Neural cell (in vitro differentiated cells): Measurements from ENCODE around the gene CD226. TPM values are rescaled to one million over a fixed set of nuclear protein-coding genes. Genes with fewer than 3 reads are reported as not detected.

Experiments used
- H2AFZ ChIP-seq: fragments of 200-600, 300-800 bp; sonication (generic), shearing (Covaris generic); 2 replicates; pipeline ENCODE4 v1.6.0; 2014; ENCODE audit warnings: low read depth, mild to moderate bottlenecking, antibody characterized with exemption, low read length, moderate library complexity
- H3F3A ChIP-seq: fragments of 200-600 bp; shearing (Covaris generic); 2 replicates; pipeline ENCODE4 v1.6.1; 2016; ENCODE audit warnings: mild to moderate bottlenecking, moderate library complexity, mixed read lengths, antibody characterized with exemption, low read length; ENCODE audit not compliant: insufficient read depth, poor library complexity, severe bottlenecking
- H3K27ac ChIP-seq: fragments of 200-600, 300-800 bp; sonication (generic), shearing (Covaris generic); 2 replicates; pipeline ENCODE4 v1.5.1; 2014; ENCODE audit warnings: mild to moderate bottlenecking, low read length, moderate library complexity
- H3K27me3 ChIP-seq: fragments of 300-800, 200-600 bp; sonication (generic), shearing (Covaris generic); 2 replicates; pipeline ENCODE4 v1.6.0; 2014; ENCODE audit warnings: mild to moderate bottlenecking, low read depth, low read length, moderate library complexity; ENCODE audit not compliant: insufficient read depth
- H3K36me3 ChIP-seq: fragments of 300-800, 200-600 bp; sonication (generic), shearing (Covaris generic); 2 replicates; pipeline ENCODE4 v1.5.1; 2014; ENCODE audit warnings: mild to moderate bottlenecking, antibody characterized with exemption, low read length, moderate library complexity; ENCODE audit not compliant: insufficient read depth
- H3K4me2 ChIP-seq: fragments of 300-800, 200-600 bp; sonication (generic), shearing (Covaris generic); 2 replicates; pipeline ENCODE4 v1.6.0; 2014; ENCODE audit warnings: mild to moderate bottlenecking, low read length
- H3K4me3 ChIP-seq: fragments of 300-800, 200-600 bp; sonication (generic), shearing (Covaris generic); 2 replicates; pipeline ENCODE4 v1.5.1; 2014; ENCODE audit warnings: mild to moderate bottlenecking, low read length, moderate library complexity
- H3K79me2 ChIP-seq: fragments of 200-600 bp; shearing (Covaris generic); replicated peaks from 2 replicates; pipeline ENCODE4 v1.6.0; 2014; ENCODE audit warnings: mild to moderate bottlenecking, low read length, moderate library complexity; ENCODE audit not compliant: insufficient read depth
- H3K9ac ChIP-seq: fragments of 300-800, 200-600 bp; sonication (generic), shearing (Covaris generic); 2 replicates; pipeline ENCODE4 v1.6.1; 2016; ENCODE audit warnings: mild to moderate bottlenecking, low read length, mixed read lengths
- H3K9me2 ChIP-seq: fragments of 200-600 bp; shearing (Covaris generic); 2 replicates; pipeline ENCODE4 v1.6.1; 2016; ENCODE audit warnings: mild to moderate bottlenecking, low read length, mixed read lengths; ENCODE audit not compliant: insufficient read depth
- H3K9me3 ChIP-seq: fragments of 200-600, 300-800 bp; sonication (generic), shearing (Covaris generic); 2 replicates; pipeline ENCODE4 v1.6.1; 2016; ENCODE audit warnings: mild to moderate bottlenecking, mixed run types, low read length, moderate library complexity, mixed read lengths
- H4K20me1 ChIP-seq: fragments of 200-600 bp; shearing (Covaris generic); 2 replicates; pipeline ENCODE4 v1.6.1; 2016; ENCODE audit warnings: mild to moderate bottlenecking, mixed run types; ENCODE audit not compliant: insufficient read depth
- EP300 ChIP-seq: fragments of 450-650 bp; conservative IDR thresholded peaks from 2 replicates; pipeline ENCODE4 v1.6.1; 2014; ENCODE audit warnings: antibody characterized with exemption, mild to moderate bottlenecking, moderate library complexity; ENCODE audit not compliant: poor library complexity, severe bottlenecking
- EZH2 ChIP-seq: fragments of 200-600, 300-800 bp; shearing (Covaris generic), sonication (generic); IDR thresholded peaks from 2 replicates; pipeline ENCODE4 v1.6.1; 2014; ENCODE audit warnings: antibody characterized with exemption, low read length, borderline replicate concordance, mild to moderate bottlenecking; ENCODE audit not compliant: insufficient read depth, poor library complexity, severe bottlenecking
- MXI1 ChIP-seq: fragments of 450-650 bp; conservative IDR thresholded peaks from 2 replicates; pipeline ENCODE4 v1.6.1; 2014; ENCODE audit warnings: antibody characterized with exemption, mild to moderate bottlenecking; ENCODE audit not compliant: poor library complexity, severe bottlenecking
- POLR2AphosphoS5 ChIP-seq: IDR thresholded peaks from 2 replicates; pipeline ENCODE4 v1.6.1; 2012
- RAD21 ChIP-seq: fragments of 450-650 bp; conservative IDR thresholded peaks from 2 replicates; pipeline ENCODE4 v1.6.1; 2014; ENCODE audit warnings: antibody characterized with exemption, mild to moderate bottlenecking, moderate library complexity
- SMC3 ChIP-seq: fragments of 450-650 bp; conservative IDR thresholded peaks from 2 replicates; pipeline ENCODE4 v1.6.1; 2014; ENCODE audit warnings: antibody characterized with exemption, mild to moderate bottlenecking, moderate library complexity; ENCODE audit not compliant: poor library complexity
- TAF1 ChIP-seq: IDR thresholded peaks from 2 replicates; pipeline ENCODE4 v1.6.1; 2012; ENCODE audit warnings: low read depth
- polyA plus RNA-seq: library from polyadenylated mRNA; depleted of rRNA; stranded (reverse); fragments of >200 nt; gene quantifications from 2 replicates; pipeline ENCODE4 v1.2.3, GENCODE V29; 2014
- TF ChIP-seq, protein P1 (sequence below): IDR thresholded peaks from 2 replicates; pipeline ENCODE4 v1.6.1; 2012; ENCODE audit warnings: borderline replicate concordance
- TF ChIP-seq, protein P2 (sequence below): fragments of 450-650 bp; IDR thresholded peaks from 2 replicates; pipeline ENCODE4 v1.5.1; 2014; ENCODE audit warnings: antibody characterized with exemption, mild to moderate bottlenecking, moderate library complexity; ENCODE audit not compliant: poor library complexity, severe bottlenecking

Gene CD226
- polyA plus RNA-seq, 1 donor from 2014 or later: 0.11 TPM

DNA sequence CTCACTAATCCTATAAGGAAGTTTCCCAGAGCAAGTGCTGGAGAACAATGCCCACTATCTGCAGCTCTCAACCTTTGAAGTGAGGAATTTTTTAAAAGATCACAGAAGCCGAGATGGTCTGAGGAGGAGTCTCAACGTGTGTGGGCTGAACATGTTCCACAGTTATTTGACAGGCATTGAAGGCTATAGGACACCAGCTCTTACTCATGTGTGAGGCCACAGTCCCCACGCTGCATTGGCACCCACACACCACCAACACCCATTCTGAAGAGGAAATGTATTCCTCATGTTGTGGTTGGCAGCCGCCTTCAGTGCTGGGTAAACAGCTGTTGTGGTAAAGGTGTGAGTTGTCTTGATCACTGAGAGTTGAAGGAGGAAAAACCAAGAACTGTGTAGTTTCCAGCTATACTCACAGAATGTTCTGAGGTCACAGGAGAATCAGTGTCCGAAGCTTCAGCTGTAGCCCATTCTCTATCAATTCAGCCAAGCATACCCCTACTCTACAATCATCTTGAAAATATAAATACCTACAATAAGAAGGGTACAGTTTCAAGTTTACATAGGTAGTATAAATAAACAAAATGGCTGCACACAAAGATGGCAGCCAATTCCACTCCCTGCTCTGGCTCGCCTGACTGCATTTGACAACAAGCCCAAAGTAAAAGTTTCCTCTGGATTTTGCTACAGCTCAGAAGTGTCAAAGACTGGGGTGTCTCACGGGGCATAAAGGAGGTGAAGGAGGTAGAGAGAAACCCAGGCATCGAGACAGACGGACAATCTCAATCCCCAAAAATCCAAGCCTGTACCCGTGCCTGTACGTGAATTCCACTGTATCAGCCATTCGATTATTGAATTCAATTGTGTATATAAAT, 12.1 kb downstream of the CD226 start:
- no peaks in the 10 kb centered on the region for H4K20me1 ChIP-seq
- no peaks in the 10 kb centered on the region for H3K79me2 ChIP-seq
- no peaks in the 10 kb centered on the region for H3K9me3 ChIP-seq
- H3K36me3 ChIP-seq: no peaks in the 10 kb centered on the region
- no peak overlapping the region for H3K9ac ChIP-seq
- TF ChIP-seq POLR2AphosphoS5 (no peak), SMC3 (no peak), RAD21 (no peak), MXI1 (no peak), TAF1 (no peak), EZH2 (no peak), EP300 (no peak)
- TF ChIP-seq, protein P1, sequence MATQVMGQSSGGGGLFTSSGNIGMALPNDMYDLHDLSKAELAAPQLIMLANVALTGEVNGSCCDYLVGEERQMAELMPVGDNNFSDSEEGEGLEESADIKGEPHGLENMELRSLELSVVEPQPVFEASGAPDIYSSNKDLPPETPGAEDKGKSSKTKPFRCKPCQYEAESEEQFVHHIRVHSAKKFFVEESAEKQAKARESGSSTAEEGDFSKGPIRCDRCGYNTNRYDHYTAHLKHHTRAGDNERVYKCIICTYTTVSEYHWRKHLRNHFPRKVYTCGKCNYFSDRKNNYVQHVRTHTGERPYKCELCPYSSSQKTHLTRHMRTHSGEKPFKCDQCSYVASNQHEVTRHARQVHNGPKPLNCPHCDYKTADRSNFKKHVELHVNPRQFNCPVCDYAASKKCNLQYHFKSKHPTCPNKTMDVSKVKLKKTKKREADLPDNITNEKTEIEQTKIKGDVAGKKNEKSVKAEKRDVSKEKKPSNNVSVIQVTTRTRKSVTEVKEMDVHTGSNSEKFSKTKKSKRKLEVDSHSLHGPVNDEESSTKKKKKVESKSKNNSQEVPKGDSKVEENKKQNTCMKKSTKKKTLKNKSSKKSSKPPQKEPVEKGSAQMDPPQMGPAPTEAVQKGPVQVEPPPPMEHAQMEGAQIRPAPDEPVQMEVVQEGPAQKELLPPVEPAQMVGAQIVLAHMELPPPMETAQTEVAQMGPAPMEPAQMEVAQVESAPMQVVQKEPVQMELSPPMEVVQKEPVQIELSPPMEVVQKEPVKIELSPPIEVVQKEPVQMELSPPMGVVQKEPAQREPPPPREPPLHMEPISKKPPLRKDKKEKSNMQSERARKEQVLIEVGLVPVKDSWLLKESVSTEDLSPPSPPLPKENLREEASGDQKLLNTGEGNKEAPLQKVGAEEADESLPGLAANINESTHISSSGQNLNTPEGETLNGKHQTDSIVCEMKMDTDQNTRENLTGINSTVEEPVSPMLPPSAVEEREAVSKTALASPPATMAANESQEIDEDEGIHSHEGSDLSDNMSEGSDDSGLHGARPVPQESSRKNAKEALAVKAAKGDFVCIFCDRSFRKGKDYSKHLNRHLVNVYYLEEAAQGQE: no peak
- TF ChIP-seq, protein P2, sequence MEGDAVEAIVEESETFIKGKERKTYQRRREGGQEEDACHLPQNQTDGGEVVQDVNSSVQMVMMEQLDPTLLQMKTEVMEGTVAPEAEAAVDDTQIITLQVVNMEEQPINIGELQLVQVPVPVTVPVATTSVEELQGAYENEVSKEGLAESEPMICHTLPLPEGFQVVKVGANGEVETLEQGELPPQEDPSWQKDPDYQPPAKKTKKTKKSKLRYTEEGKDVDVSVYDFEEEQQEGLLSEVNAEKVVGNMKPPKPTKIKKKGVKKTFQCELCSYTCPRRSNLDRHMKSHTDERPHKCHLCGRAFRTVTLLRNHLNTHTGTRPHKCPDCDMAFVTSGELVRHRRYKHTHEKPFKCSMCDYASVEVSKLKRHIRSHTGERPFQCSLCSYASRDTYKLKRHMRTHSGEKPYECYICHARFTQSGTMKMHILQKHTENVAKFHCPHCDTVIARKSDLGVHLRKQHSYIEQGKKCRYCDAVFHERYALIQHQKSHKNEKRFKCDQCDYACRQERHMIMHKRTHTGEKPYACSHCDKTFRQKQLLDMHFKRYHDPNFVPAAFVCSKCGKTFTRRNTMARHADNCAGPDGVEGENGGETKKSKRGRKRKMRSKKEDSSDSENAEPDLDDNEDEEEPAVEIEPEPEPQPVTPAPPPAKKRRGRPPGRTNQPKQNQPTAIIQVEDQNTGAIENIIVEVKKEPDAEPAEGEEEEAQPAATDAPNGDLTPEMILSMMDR: no peak
- no peaks in the 10 kb centered on the region for H3K27me3 ChIP-seq
- no peak overlapping the region for H3K4me3 ChIP-seq
- no peaks in the 10 kb centered on the region for H3F3A ChIP-seq
- no peak overlapping the region for H3K4me2 ChIP-seq
- no peak overlapping the region for H2AFZ ChIP-seq
- H3K9me2 ChIP-seq: no peaks in the 10 kb centered on the region
- no peak overlapping the region for H3K27ac ChIP-seq

DNA sequence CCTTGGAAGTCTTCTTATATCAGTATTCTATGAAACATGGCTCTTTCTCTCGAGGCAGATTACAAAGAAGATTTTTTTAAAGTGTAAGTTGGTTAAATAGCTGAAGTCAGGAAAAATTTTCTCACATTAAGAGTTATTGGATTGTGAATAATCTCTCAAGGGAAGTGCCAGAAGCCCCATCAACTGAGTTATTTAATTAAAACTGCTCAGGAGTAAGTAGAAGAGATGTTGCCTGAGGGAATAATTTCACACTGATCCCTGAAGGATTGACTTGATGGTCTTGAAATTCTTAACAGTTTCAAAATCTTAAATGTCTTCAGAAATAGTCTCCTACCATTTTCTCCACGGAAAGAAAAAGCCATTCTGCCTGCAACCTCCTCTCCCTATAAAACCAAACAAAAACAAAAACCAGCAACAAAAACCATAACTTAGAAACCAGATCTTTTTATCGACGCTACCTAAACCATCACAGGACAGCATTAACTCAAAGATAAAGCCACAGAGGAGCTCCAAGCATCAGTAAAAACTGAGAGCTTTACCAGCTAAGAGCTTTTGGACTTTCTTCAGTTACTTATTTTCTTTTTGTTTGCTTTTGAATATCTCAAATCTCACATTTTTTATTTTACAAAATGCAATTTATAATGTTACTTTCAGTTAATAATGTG, 12.9 kb downstream of the CD226 start:
- no peaks in the 10 kb centered on the region for H3K9me2 ChIP-seq
- no peaks in the 10 kb centered on the region for H3K9me3 ChIP-seq
- H3F3A ChIP-seq: no peaks in the 10 kb centered on the region
- no peak overlapping the region for H3K9ac ChIP-seq
- H3K4me3 ChIP-seq: no peak overlapping the region
- H3K4me2 ChIP-seq: no peak overlapping the region
- TF ChIP-seq MXI1: no peak
- no peak for TF ChIP-seq TAF1
- TF ChIP-seq EP300: no peak
- TF ChIP-seq RAD21: no peak
- no peak for TF ChIP-seq SMC3
- H3K79me2 ChIP-seq: no peaks in the 10 kb centered on the region
- H3K36me3 ChIP-seq: no peaks in the 10 kb centered on the region
- no peak overlapping the region for H3K27ac ChIP-seq
- no peaks in the 10 kb centered on the region for H4K20me1 ChIP-seq
- H3K27me3 ChIP-seq: no peaks in the 10 kb centered on the region
- no peak overlapping the region for H2AFZ ChIP-seq
